H1 (cell line): ENCODE results near the gene PTPRF.

ENCODE experiments used
- CHD2 ChIP-seq: IDR thresholded peaks from 2 replicates; pipeline ENCODE4 v1.6.1; 2012; ENCODE audit warnings: low read length, improper control_type of control experiment
- EP300 ChIP-seq, 2 experiments: IDR thresholded peaks; 1 replicate in 1 of 2; 2 replicates in 1 of 2; pipeline ENCODE4 v1.6.1; 2011 to 2012; ENCODE audit warnings: low read depth in 2 of 2, low read length in 2 of 2, mild to moderate bottlenecking in 2 of 2, borderline replicate concordance in 1 of 2, inconsistent platforms in 1 of 2, moderate library complexity in 1 of 2
- TEAD4 ChIP-seq: IDR thresholded peaks from 2 replicates; pipeline ENCODE4 v1.6.1; 2012; ENCODE audit warnings: low read depth, low read length, inconsistent platforms, mixed read lengths
- TF ChIP-seq, protein P1 (sequence below), 3 experiments: IDR thresholded peaks; 1 replicate in 2 of 3; 2 replicates in 1 of 3; pipeline versions ENCODE4 v1.5.1 to v1.6.1; 2011; ENCODE audit warnings: low read length in 3 of 3, mild to moderate bottlenecking in 3 of 3, inconsistent platforms in 2 of 3, low read depth in 1 of 3, moderate library complexity in 1 of 3; ENCODE audit not compliant: insufficient read depth in 1 of 3; ENCODE audit errors: control extremely low read depth in 1 of 3

DNA sequence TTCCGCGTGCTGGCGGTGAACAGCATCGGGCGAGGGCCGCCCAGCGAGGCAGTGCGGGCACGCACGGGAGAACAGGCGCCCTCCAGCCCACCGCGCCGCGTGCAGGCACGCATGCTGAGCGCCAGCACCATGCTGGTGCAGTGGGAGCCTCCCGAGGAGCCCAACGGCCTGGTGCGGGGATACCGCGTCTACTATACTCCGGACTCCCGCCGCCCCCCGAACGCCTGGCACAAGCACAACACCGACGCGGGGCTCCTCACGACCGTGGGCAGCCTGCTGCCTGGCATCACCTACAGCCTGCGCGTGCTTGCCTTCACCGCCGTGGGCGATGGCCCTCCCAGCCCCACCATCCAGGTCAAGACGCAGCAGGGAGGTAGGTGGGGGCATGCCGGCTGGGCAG is 60.5 kb downstream of the PTPRF start:
- TF ChIP-seq, protein P1, sequence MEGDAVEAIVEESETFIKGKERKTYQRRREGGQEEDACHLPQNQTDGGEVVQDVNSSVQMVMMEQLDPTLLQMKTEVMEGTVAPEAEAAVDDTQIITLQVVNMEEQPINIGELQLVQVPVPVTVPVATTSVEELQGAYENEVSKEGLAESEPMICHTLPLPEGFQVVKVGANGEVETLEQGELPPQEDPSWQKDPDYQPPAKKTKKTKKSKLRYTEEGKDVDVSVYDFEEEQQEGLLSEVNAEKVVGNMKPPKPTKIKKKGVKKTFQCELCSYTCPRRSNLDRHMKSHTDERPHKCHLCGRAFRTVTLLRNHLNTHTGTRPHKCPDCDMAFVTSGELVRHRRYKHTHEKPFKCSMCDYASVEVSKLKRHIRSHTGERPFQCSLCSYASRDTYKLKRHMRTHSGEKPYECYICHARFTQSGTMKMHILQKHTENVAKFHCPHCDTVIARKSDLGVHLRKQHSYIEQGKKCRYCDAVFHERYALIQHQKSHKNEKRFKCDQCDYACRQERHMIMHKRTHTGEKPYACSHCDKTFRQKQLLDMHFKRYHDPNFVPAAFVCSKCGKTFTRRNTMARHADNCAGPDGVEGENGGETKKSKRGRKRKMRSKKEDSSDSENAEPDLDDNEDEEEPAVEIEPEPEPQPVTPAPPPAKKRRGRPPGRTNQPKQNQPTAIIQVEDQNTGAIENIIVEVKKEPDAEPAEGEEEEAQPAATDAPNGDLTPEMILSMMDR (IDR thresholded peaks at IDR 0.05; ENCODE audit: control extremely low read depth in 1 of 3, insufficient read depth in 1 of 3, low read depth in 1 of 3, low read length in 3 of 3) = no peak
- TF ChIP-seq TEAD4 (no peak), EP300 (IDR thresholded peaks at IDR 0.05; ENCODE audit: borderline replicate concordance in 1 of 2, low read depth in 2 of 2, low read length in 2 of 2) (no peak), CHD2 (no peak)
